CD4-positive, CD25-positive, alpha-beta regulatory T cell (primary cell): ENCODE data around the gene CD164. TPM values are rescaled to one million over a fixed set of nuclear protein-coding genes. Genes with fewer than 3 reads are reported as not detected.

ENCODE experiments used
- ATAC-seq, 2 donors: fragments of 150-1000 bp; cut with Tn5 transposase; one replicate each; pipeline ENCODE4 v1.10.0; 2021; ENCODE audit warnings: low read depth in 2 of 2, moderate number of reproducible peaks in 2 of 2, moderate library complexity in 1 of 2
- DNase-seq, 3 donors: peaks; one replicate each; pipeline versions ENCODE4 v3.0.0 to v3.0.0-alpha.2; 2012 to 2022; ENCODE audit warnings: mixed read lengths in 1 of 3
- H3K27ac ChIP-seq: one replicate; pipeline ENCODE4 v1.7.0; 2013; ENCODE audit warnings: mild to moderate bottlenecking, low read length; ENCODE audit not compliant: insufficient read depth, poor library complexity, severe bottlenecking
- H3K27me3 ChIP-seq: one replicate; pipeline ENCODE4 v1.7.0; 2013; ENCODE audit warnings: low read length; ENCODE audit not compliant: control insufficient read depth, insufficient read depth
- H3K36me3 ChIP-seq: one replicate; pipeline ENCODE4 v1.7.0; 2013; ENCODE audit warnings: mild to moderate bottlenecking, low read length, moderate library complexity; ENCODE audit not compliant: control insufficient read depth, insufficient read depth
- H3K4me1 ChIP-seq: 2 replicates; pipeline ENCODE4 v1.7.0; 2013; ENCODE audit warnings: mild to moderate bottlenecking, low read length; ENCODE audit not compliant: insufficient read depth, control insufficient read depth, poor library complexity, severe bottlenecking
- H3K4me3 ChIP-seq: one replicate; pipeline ENCODE4 v1.7.0; 2013; ENCODE audit warnings: low read depth, mild to moderate bottlenecking, low read length, moderate library complexity
- H3K9me3 ChIP-seq, 2 experiments: 1 replicate in 1 of 2; 2 replicates in 1 of 2; pipeline ENCODE4 v1.7.0; 2013; ENCODE audit warnings: low read length in 2 of 2, mild to moderate bottlenecking in 1 of 2, moderate library complexity in 1 of 2; ENCODE audit not compliant: control insufficient read depth in 2 of 2
- H3K27ac Mint-ChIP-seq, 3 donors: one replicate each; pipeline ENCODE4 v1.8.0; 2020 to 2022; ENCODE audit warnings: mild to moderate bottlenecking in 3 of 3, mixed read lengths in 3 of 3, moderate library complexity in 2 of 3
- H3K27me3 Mint-ChIP-seq: one replicate; pipeline ENCODE4 v1.8.0; 2022; ENCODE audit warnings: mild to moderate bottlenecking, mixed read lengths
- H3K36me3 Mint-ChIP-seq: one replicate; pipeline ENCODE4 v1.8.0; 2020; ENCODE audit warnings: mixed read lengths
- H3K4me1 Mint-ChIP-seq, 4 donors: one replicate each; pipeline ENCODE4 v1.8.0; 2020 to 2022; ENCODE audit warnings: mixed read lengths in 4 of 4, mild to moderate bottlenecking in 1 of 4
- H3K4me3 Mint-ChIP-seq, 4 donors: one replicate each; pipeline ENCODE4 v1.8.0; 2020 to 2022; ENCODE audit warnings: mild to moderate bottlenecking in 4 of 4, mixed read lengths in 4 of 4, moderate library complexity in 3 of 4
- H3K9me3 Mint-ChIP-seq, 7 donors: one replicate each; pipeline ENCODE4 v1.8.0; 2020 to 2022; ENCODE audit warnings: mixed read lengths in 7 of 7, mild to moderate bottlenecking in 3 of 7, moderate library complexity in 2 of 7
- polyA plus RNA-seq, 4 donors: library from polyadenylated mRNA; unstranded; fragments of 300-500 nt; fragmentation: Illumina TruSeq; gene quantifications; one replicate each; pipeline ENCODE4 v1.2.3, GENCODE V29; 2021
- total RNA-seq: library from RNA; stranded (reverse); gene quantifications from one replicate; pipeline ENCODE4 v1.2.3, GENCODE V29; 2022

Gene CD164
- total RNA-seq, result 187 TPM
- 100 to 1,000 TPM; 330 to 364 (median 346) TPM for polyA plus RNA-seq

DNA sequence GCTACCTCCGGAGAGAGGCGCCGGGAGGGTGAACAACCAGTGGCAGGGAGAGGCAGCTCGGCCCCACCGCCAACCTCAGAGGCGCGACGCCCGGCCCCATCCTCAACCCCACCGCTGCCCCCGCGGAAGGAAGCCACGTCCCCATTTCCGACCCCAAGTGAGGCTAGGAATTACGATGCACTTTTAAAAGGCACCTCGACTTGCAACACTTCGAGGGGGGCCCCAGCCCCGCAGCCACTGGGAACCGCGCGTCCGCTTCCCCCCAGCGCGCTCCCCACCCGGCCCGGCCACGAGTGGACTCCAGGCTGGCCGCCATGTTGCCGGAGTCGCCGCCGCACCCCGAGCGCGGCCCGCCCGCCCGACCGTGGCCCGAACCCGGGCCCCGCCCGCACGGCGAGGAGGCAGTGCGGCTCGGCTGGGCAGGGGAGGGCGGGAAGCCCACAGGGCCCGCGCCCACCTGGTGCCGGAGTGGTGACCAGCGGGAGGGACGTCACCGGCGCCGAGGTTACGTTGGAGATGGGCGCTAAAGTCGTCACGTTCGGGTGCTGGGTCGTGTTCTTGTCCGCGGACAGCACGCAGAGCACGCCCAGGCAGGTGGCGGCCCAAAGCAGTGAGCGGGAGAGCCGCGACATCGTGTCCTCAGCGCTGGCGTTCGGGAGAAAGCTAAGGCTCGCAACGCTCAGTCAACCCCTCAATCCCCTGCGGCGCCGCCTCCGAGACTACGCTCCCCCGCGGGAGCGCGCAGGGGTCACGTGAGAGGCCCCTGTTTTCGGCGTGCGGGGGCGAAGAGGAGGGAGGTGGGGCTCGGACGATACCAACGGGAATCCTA lies at the start of gene CD164:
CD164 (minus strand) TSS at position 721 of the 829 bp plus-strand sequence; CDS start at position 632, 89 bp downstream.
- DNase-seq, result peak; percentile 92 to 97 (median 97)
- H3K27me3 ChIP-seq, result no peaks in the 10 kb centered on the region
- ATAC-seq, result peak; percentile 68 to 72
- H3K36me3 Mint-ChIP-seq, result peaks cover 15% of the 10 kb centered on the region
- peaks cover 15 to 43% (median 27%) of the 10 kb centered on the region in 4 donors for H3K4me1 Mint-ChIP-seq
- peak within 1 kb of the TSS; percentile 95 for H3K27ac ChIP-seq
- peaks cover 13% of the 10 kb centered on the region for H3K27me3 Mint-ChIP-seq
- peak within 1 kb of the TSS; percentile 99 to 100 (median 99) for H3K27ac Mint-ChIP-seq
- H3K36me3 ChIP-seq, result peaks cover 15% of the 10 kb centered on the region
- peak within 1 kb of the TSS; percentile 96 to 100 (median 98) for H3K4me3 Mint-ChIP-seq
- H3K9me3 Mint-ChIP-seq, result no peaks in the 10 kb centered on the region
- H3K4me3 ChIP-seq, result peak within 1 kb of the TSS; percentile 97
- H3K9me3 ChIP-seq, result no peaks in the 10 kb centered on the region
- H3K4me1 ChIP-seq, result peaks cover 40% of the 10 kb centered on the region

GRCh38 chr6:109429496-109429895 lies 47.2 kb upstream of the CD164 start:
- Mint-ChIP-seq H3K4me1 (peaks cover 0 to 4% (median 0%) of the 10 kb centered on the region in 4 donors), H3K27ac (no peak overlapping the region), H3K36me3 (no peaks in the 10 kb centered on the region), H3K9me3 (no peaks in the 10 kb centered on the region), H3K4me3 (peak overlapping the region in 1 of 4 donors; percentile 1), H3K27me3 (peaks cover 25% of the 10 kb centered on the region)
- Histone ChIP-seq H3K9me3 (no peaks in the 10 kb centered on the region), H3K27ac (no peak overlapping the region), H3K4me1 (no peaks in the 10 kb centered on the region), H3K4me3 (no peak overlapping the region), H3K27me3 (no peaks in the 10 kb centered on the region), H3K36me3 (no peaks in the 10 kb centered on the region)
- ATAC-seq (no peak), DNase-seq (no peak)

DNA sequence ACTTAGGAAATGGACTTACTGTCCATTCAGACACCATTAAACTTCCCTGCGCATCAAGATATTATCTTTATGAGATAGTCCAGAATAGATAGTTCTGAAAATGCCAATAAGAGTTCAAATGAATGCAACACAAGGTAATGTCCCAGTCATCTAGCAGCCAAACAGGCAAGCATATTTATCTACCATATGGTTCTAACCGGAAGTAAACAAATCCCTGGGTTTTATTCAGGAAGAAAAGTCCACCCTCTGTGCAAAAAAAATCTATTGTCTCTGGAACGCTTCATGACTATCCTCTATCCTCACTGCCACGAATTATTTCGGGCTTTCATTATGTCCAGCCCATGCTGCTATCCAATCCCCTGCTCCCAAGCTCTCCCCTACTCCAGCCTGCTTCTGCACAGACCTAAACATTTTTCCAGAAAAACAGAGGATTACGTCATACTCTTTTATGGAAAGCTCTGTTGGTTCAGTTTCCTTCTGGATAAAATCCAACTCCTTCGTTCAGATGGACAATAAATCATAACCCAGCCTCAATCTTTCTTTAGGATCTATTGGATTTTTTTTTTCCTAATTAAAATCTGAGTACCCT lies 46.7 kb upstream of the CD164 start:
- no peaks in the 10 kb centered on the region for H3K36me3 Mint-ChIP-seq
- Histone ChIP-seq H3K4me3 (no peak overlapping the region), H3K27ac (no peak overlapping the region), H3K4me1 (no peaks in the 10 kb centered on the region), H3K9me3 (no peaks in the 10 kb centered on the region), H3K27me3 (no peaks in the 10 kb centered on the region), H3K36me3 (no peaks in the 10 kb centered on the region)
- H3K9me3 Mint-ChIP-seq, result no peaks in the 10 kb centered on the region
- no peak for ATAC-seq
- H3K4me3 Mint-ChIP-seq, result no peak overlapping the region
- peaks cover 25% of the 10 kb centered on the region for H3K27me3 Mint-ChIP-seq
- DNase-seq, result no peak
- H3K27ac Mint-ChIP-seq, result no peak overlapping the region
- H3K4me1 Mint-ChIP-seq, result peaks cover 0 to 4% (median 0%) of the 10 kb centered on the region in 4 donors

DNA sequence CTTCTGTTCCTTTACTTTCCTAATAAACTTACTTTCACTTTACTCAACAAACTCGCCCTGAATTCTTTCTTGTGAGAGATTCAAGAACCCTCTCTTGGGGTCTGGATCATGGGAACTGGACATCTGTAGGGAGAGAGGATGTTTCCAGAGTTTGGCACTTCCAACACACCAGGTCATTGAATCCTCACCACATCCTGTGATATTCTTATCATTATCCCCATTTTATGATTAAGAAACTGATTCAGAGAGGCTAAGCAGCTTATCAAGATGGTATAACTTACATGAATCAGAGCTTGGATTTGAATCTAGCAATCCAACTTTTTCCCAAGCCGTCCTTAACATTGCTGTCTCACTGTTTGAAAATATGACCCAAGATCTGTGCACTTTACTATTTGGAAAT lies 42.7 kb upstream of the CD164 start:
- no peak for DNase-seq
- H3K4me1 Mint-ChIP-seq, result peaks cover 0 to 4% (median 0%) of the 10 kb centered on the region in 4 donors
- no peak for ATAC-seq
- H3K27me3 Mint-ChIP-seq, result peaks cover 20% of the 10 kb centered on the region
- H3K4me3 ChIP-seq, result no peak overlapping the region
- no peaks in the 10 kb centered on the region for H3K36me3 ChIP-seq
- no peaks in the 10 kb centered on the region for H3K27me3 ChIP-seq
- no peak overlapping the region for H3K27ac Mint-ChIP-seq
- no peaks in the 10 kb centered on the region for H3K36me3 Mint-ChIP-seq
- H3K9me3 ChIP-seq, result no peaks in the 10 kb centered on the region
- no peaks in the 10 kb centered on the region for H3K4me1 ChIP-seq
- H3K27ac ChIP-seq, result no peak overlapping the region
- H3K4me3 Mint-ChIP-seq, result no peak overlapping the region
- H3K9me3 Mint-ChIP-seq, result peaks cover 0 to 1% (median 0%) of the 10 kb centered on the region in 7 donors

DNA sequence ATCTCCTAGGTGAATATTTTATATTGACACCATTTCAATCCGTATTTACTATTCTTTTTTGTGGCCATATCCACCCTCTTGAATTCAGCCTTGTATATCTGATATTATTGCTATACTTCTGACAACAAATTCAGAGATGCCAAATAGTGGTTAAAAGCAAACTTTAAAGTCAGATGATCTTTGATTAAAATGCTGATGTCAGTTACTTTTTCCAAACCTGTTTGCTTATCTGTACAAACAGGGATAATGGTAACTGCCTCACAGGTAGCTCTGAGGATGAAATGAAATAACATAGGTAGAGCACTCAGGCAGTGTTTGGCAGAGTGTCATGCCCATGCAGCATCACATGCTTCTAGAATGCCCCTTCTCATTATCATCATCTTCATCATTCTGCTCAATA lies 38.9 kb upstream of the CD164 start:
- H3K9me3 Mint-ChIP-seq, result peaks cover 0 to 1% (median 0%) of the 10 kb centered on the region in 7 donors
- H3K27ac ChIP-seq, result no peak overlapping the region
- DNase-seq (no peak), ATAC-seq (no peak)
- no peaks in the 10 kb centered on the region for H3K36me3 Mint-ChIP-seq
- H3K4me1 Mint-ChIP-seq, result peaks cover 0 to 4% (median 2%) of the 10 kb centered on the region in 4 donors
- no peaks in the 10 kb centered on the region for H3K9me3 ChIP-seq
- H3K4me3 ChIP-seq, result no peak overlapping the region
- H3K27me3 ChIP-seq, result peaks cover 5% of the 10 kb centered on the region
- no peaks in the 10 kb centered on the region for H3K36me3 ChIP-seq
- peaks cover 10% of the 10 kb centered on the region for H3K27me3 Mint-ChIP-seq
- peak overlapping the region in 1 of 3 donors; percentile 23 for H3K27ac Mint-ChIP-seq
- H3K4me1 ChIP-seq, result no peaks in the 10 kb centered on the region
- H3K4me3 Mint-ChIP-seq, result no peak overlapping the region

- no peaks in the 10 kb centered on the region for H3K36me3 ChIP-seq
- no peak for DNase-seq
- peaks cover 6% of the 10 kb centered on the region for H3K27me3 Mint-ChIP-seq
- no peak overlapping the region for H3K27ac Mint-ChIP-seq
- H3K27me3 ChIP-seq, result peaks cover 5% of the 10 kb centered on the region
- no peaks in the 10 kb centered on the region for H3K4me1 ChIP-seq
- no peaks in the 10 kb centered on the region for H3K36me3 Mint-ChIP-seq
- no peaks in the 10 kb centered on the region for H3K9me3 ChIP-seq
- no peak overlapping the region for H3K4me3 ChIP-seq
- H3K9me3 Mint-ChIP-seq, result peaks cover 0 to 1% (median 0%) of the 10 kb centered on the region in 7 donors
- H3K4me3 Mint-ChIP-seq, result no peak overlapping the region
- H3K4me1 Mint-ChIP-seq, result peaks cover 0 to 4% (median 2%) of the 10 kb centered on the region in 4 donors
- no peak overlapping the region for H3K27ac ChIP-seq
- ATAC-seq, result no peak
Observed at GRCh38 chr6:109420751-109421150, 38.5 kb upstream of the CD164 start.

GRCh38 chr6:109417646-109418045 lies 35.4 kb upstream of the CD164 start:
- Histone ChIP-seq H3K36me3 (no peaks in the 10 kb centered on the region), H3K27me3 (peaks cover 5% of the 10 kb centered on the region), H3K4me3 (no peak overlapping the region), H3K27ac (no peak overlapping the region), H3K9me3 (no peaks in the 10 kb centered on the region), H3K4me1 (no peaks in the 10 kb centered on the region)
- Mint-ChIP-seq H3K36me3 (no peaks in the 10 kb centered on the region), H3K4me3 (no peak overlapping the region), H3K27ac (no peak overlapping the region), H3K9me3 (peaks cover 0 to 1% (median 0%) of the 10 kb centered on the region in 7 donors), H3K27me3 (peaks cover 18% of the 10 kb centered on the region), H3K4me1 (peaks cover 0 to 4% (median 0%) of the 10 kb centered on the region in 4 donors)
- ATAC-seq (no peak), DNase-seq (no peak)
